GM13977 (cell line): Measurements from ENCODE around the gene STEAP1.

Source experiments
- DNase-seq: peaks from one replicate; pipeline ENCODE4 v3.0.0; 2012; ENCODE audit warnings: low spot score
- CTCF ChIP-seq: IDR thresholded peaks from 2 replicates; pipeline ENCODE4 v1.5.1; 2012; ENCODE audit warnings: mild to moderate bottlenecking, control low read depth; ENCODE audit not compliant: insufficient read depth; ENCODE audit errors: extremely low read depth, missing control alignments
- in situ Hi-C: fragments of 300-500 bp; cut with MboI; formaldehyde crosslinking; loops from one replicate; pipeline ENCODE4 v1.12.0; 2022; ENCODE audit warnings: low sequenced_read_pairs, low pct_unique_long_range_greater_than_20kb, mixed read lengths, inconsistent platforms; ENCODE audit not compliant: unreplicated experiment

The STEAP1 gene

GRCh38 chr7:90212149-90212495 is 57.9 kb downstream of the STEAP1 start:
- no peak for TF ChIP-seq CTCF
- in situ Hi-C loops = no loop called here
- DNase-seq = peak; percentile 16

- TF ChIP-seq CTCF = no peak
- in situ Hi-C loops = no loop called here
- no peak for DNase-seq
Measured at GRCh38 chr7:90213521-90213920, 59.3 kb downstream of the STEAP1 start.
